Transverse colon (tissue), 4 donors: ENCODE results near the gene BST1. TPM values are rescaled to one million over a fixed set of nuclear protein-coding genes. Genes with fewer than 3 reads are reported as not detected.
A peak's percentile ranks its signal among the peaks of the same experiment; 100 is the strongest.
"Not testable (repeated sequence)": the region's sequence is repeated elsewhere in the genome, so short reads cannot be mapped to it uniquely, and the experiment has no call there.

Source experiments
- DNase-seq: peaks from one replicate; pipeline ENCODE4 v3.0.0-alpha.2; 2019
- H3K27ac ChIP-seq, 4 donors: fragments of 200-600 bp; sonication (generic); 2 replicates each; pipeline ENCODE4 v1.5.1; 2016 to 2018; ENCODE audit warnings: inconsistent platforms in 4 of 4
- H3K27me3 ChIP-seq: fragments of 200-600 bp; sonication (generic); 2 replicates; pipeline ENCODE4 v1.5.1; 2017; ENCODE audit warnings: inconsistent platforms
- H3K36me3 ChIP-seq, 4 donors: fragments of 200-600 bp; sonication (generic); 2 replicates each; pipeline ENCODE4 v1.5.1; 2017 to 2019; ENCODE audit warnings: inconsistent platforms in 4 of 4
- H3K4me1 ChIP-seq, 4 donors: fragments of 200-600 bp; sonication (generic); 2 replicates each; pipeline ENCODE4 v1.5.1; 2017 to 2020; ENCODE audit warnings: inconsistent platforms in 4 of 4
- H3K4me3 ChIP-seq, 4 donors: fragments of 200-600 bp; sonication (generic); 1 replicate in 1 of 4; 2 replicates in 3 of 4; pipeline versions ENCODE4 v1.5.1 to v1.6.1; 2017 to 2019; ENCODE audit warnings: inconsistent platforms in 4 of 4
- H3K9me3 ChIP-seq, 2 donors: fragments of 200-600 bp; sonication (generic); 2 replicates each; pipeline ENCODE4 v1.5.1; 2017 to 2019; ENCODE audit warnings: inconsistent platforms in 2 of 2
- EP300 ChIP-seq: sonication (generic); formaldehyde crosslinking; IDR thresholded peaks from one replicate; pipeline ENCODE4 v1.6.1; 2017; ENCODE audit warnings: antibody characterized with exemption, low read depth
- POLR2A ChIP-seq: fragments of 450-650 bp; IDR thresholded peaks from one replicate; pipeline ENCODE4 v1.6.1; 2016; ENCODE audit warnings: antibody characterized with exemption, mild to moderate bottlenecking, moderate library complexity
- POLR2AphosphoS5 ChIP-seq, 3 donors: sonication (generic); formaldehyde crosslinking; IDR thresholded peaks; one replicate each; pipeline ENCODE4 v1.6.1; 2016; ENCODE audit warnings: antibody characterized with exemption in 3 of 3
- WGBS, 2 donors: methylation state at CpG; one replicate each; pipeline ENCODE4 v1.1.5; 2018; ENCODE audit warnings: low coverage in 1 of 2; 5-methylcytosine and 5-hydroxymethylcytosine counted together
- in situ Hi-C, 4 donors: fragments of 200-750 bp; cut with MboI; loops; one replicate each; pipeline versions ENCODE4 v1.15.0 to v1.15.1; 2017; ENCODE audit warnings: low sequenced_read_pairs in 3 of 4, low pct_ligation_motif_present in 1 of 4, low pct_unique_long_range_greater_than_20kb in 1 of 4
- intact Hi-C: fragments of 100-400 bp; cut with DNase I; formaldehyde crosslinking; loops from one replicate; pipeline ENCODE4 v1.15.1; 2023; ENCODE audit warnings: low total_unique reads
- total RNA-seq, 4 donors: library from RNA; depleted of rRNA; stranded (reverse); fragments of >200 nt; gene quantifications; one replicate each; pipeline ENCODE4 v1.1.0, GENCODE V29; 2016
- TF ChIP-seq, protein P1 (sequence below), 5 experiments: fragments of 200-600 bp in 3 of 5; fragments of 450-650 bp in 2 of 5; sonication (generic) in 3 of 5; IDR thresholded peaks; 1 replicate in 2 of 5; 2 replicates in 3 of 5; pipeline ENCODE4 v1.5.1; 2016 to 2017; ENCODE audit warnings: antibody characterized with exemption in 5 of 5, inconsistent platforms in 3 of 5, mild to moderate bottlenecking in 2 of 5, moderate library complexity in 1 of 5

The BST1 gene
- total RNA-seq, 4 donors from 2014 or later: 4.3 to 19.4 TPM; not detected in 2

DNA sequence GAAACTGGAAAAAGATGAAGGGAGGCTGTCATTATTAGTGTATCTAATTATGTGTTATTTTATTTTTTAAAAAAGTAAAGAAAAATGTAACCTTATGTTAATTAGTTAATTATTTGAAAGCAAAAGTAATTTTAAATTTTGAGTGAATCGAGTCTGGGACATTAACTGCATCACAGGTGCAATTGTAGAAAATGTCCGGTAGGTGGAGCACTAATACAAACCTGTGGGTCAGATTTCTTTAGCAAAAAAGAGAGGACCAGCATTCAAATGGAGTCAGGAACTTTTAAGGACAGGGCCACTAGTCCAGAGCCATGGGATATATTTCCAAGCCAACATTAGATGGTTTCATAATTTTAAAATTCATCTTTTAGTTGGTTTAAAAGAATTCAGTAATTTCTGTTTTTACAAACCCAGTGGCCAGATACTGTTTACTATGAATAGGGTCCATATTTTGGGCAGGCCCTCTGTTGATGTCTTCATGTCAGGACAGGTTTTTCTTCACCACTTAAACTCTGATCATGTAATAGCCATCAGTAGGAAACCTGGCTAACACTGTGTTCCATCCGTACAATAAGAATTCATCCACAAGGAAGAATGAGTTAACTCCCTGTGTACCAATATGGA is 27.2 kb downstream of the BST1 start:
- no peak for TF ChIP-seq POLR2A
- TF ChIP-seq, protein P1, sequence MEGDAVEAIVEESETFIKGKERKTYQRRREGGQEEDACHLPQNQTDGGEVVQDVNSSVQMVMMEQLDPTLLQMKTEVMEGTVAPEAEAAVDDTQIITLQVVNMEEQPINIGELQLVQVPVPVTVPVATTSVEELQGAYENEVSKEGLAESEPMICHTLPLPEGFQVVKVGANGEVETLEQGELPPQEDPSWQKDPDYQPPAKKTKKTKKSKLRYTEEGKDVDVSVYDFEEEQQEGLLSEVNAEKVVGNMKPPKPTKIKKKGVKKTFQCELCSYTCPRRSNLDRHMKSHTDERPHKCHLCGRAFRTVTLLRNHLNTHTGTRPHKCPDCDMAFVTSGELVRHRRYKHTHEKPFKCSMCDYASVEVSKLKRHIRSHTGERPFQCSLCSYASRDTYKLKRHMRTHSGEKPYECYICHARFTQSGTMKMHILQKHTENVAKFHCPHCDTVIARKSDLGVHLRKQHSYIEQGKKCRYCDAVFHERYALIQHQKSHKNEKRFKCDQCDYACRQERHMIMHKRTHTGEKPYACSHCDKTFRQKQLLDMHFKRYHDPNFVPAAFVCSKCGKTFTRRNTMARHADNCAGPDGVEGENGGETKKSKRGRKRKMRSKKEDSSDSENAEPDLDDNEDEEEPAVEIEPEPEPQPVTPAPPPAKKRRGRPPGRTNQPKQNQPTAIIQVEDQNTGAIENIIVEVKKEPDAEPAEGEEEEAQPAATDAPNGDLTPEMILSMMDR (IDR thresholded peaks at IDR 0.05): peak; percentile 77 to 91 (median 88)
- Histone ChIP-seq H3K27ac (no peak overlapping the region), H3K9me3 (no peaks in the 10 kb centered on the region), H3K4me3 (no peak overlapping the region), H3K36me3 (no peaks in the 10 kb centered on the region), H3K4me1 (peaks cover 0 to 6% (median 1%) of the 10 kb centered on the region in 4 donors), H3K27me3 (no peaks in the 10 kb centered on the region)
- WGBS, 2 donors: 8 to 17% methylated on average over 2 to 3 of the region's 3 CpGs
- DNase-seq: no peak
- intact Hi-C loops: no loop called here
- in situ Hi-C loops: loop anchor here in 1 of 4 donors (10.0 to 25.0 kb wide), 2 partner anchors 132 to 235 kb away; partner anchors contain the start of gene FGFBP2

DNA sequence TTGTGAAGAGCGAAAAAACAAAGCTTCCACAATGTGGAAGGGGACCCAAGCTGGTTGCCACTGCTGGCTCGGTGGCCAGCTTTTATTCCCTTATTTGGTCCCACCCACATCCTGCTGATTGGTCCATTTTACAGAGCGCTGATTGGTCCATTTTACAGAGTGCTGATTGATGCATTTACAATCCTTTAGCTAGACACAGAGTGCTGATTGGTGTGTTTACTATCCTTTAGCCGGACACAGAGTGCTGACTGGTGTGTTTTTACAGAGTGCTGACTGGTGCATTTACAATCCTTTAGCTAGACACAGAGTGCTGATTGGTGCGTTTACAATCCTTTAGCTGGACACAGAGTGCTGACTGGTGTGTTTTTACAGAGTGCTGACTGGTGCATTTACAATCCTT is 30.2 kb downstream of the BST1 start:
- DNase-seq, intact Hi-C loops, H3K9me3 ChIP-seq, H3K4me1 ChIP-seq, H3K27ac ChIP-seq, H3K4me3 ChIP-seq, H3K36me3 ChIP-seq, H3K27me3 ChIP-seq: not testable (repeated sequence)
- in situ Hi-C loops: loop anchor here in 1 of 4 donors (10.0 to 25.0 kb wide), 2 partner anchors 129 to 232 kb away; partner anchors contain the start of gene FGFBP2
- 69 to 73% methylated on average over 4 to 5 of the region's 5 CpGs for WGBS, 2 donors

DNA sequence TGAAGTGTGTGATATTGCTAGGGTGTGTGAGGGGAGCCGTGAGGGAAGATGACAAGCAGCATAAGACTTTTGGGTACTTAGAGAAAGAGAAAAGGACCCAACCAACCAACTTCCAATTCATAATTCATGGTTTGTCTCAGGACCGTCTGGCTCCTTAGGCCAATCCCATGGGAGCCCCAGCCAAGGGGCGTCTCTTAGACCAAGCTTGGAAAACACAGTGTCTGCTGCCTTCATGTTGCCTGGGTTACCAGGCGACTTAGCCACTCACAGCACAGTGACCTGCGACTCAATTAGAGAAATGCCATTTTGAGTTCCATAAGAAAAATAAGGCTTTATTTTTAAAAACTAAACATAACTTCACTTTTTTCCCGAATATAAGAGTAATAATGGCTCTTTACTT is 32.7 kb downstream of the BST1 start:
- Histone ChIP-seq H3K4me3 (no peak overlapping the region), H3K9me3 (no peaks in the 10 kb centered on the region), H3K27ac (no peak overlapping the region), H3K27me3 (no peaks in the 10 kb centered on the region), H3K36me3 (no peaks in the 10 kb centered on the region), H3K4me1 (no peaks in the 10 kb centered on the region)
- intact Hi-C loops: no loop called here
- in situ Hi-C loops: loop anchor here in 1 of 4 donors (10.0 to 25.0 kb wide), 2 partner anchors 127 to 229 kb away; partner anchors contain the start of gene FGFBP2
- DNase-seq: no peak
- 80 to 96% methylated on average over 6 of the region's 6 CpGs for WGBS, 2 donors
- no peak for TF ChIP-seq POLR2A

DNA sequence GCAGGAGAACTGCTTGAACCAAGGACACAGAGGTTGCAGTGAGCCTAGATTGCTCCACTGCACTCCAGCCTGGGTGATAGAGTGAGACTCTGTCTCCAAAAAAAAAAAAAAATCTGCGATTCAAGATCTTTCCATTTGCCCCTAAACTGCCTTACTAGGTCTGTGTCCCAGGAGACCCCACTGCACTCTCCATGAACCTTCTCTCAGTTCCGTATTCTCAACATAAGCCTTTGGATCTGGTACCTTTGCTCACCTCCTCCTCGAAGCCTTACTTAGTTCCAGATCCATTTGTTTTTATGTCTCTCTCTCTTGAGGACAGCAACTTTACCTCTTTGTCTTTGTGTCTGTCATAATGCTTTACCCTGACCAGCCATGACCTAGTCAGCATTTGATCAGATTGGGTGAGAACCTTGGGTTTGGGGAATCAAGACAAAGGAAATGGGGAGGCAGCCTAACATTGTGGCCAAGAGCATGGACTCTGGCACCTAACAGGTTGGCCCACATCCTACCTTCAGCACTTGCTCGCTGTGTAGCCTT is 33.7 kb downstream of the BST1 start:
- intact Hi-C loops (no loop called here), in situ Hi-C loops (loop anchor here in 1 of 4 donors (10.0 to 25.0 kb wide), 2 partner anchors 126 to 228 kb away; partner anchors contain the start of gene FGFBP2)
- TF ChIP-seq EP300 (no peak), POLR2A (no peak), POLR2AphosphoS5 (IDR thresholded peaks at IDR 0.05) (no peak)
- TF ChIP-seq, protein P1 (IDR thresholded peaks at IDR 0.05): no peak
- no peaks in the 10 kb centered on the region for H3K4me1 ChIP-seq
- H3K4me3 ChIP-seq: no peak overlapping the region
- H3K36me3 ChIP-seq: no peaks in the 10 kb centered on the region
- H3K27me3 ChIP-seq: no peaks in the 10 kb centered on the region
- WGBS, 2 donors: 69 to 100% methylated on average over 1 to 4 of the region's 4 CpGs
- H3K27ac ChIP-seq: no peak overlapping the region
- DNase-seq: no peak
- no peaks in the 10 kb centered on the region for H3K9me3 ChIP-seq

DNA sequence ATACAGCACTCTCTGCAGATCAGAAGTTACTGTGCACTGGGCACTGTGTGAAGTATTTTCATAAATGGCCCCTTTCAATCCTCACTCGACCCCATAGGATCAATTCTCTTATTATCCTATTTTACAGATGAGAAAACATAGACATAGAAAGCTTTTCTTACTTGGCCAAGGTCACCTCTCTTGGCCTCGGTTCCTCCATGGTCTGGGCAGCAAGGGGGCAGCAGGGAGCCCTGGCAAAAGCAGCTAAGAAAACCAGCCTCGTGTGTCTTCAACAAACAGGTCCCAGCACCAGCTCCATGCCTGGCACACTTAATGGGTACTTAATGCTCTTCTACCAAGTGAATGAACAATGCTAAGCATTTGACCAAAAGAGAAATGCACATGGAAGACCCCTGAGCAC is 34.4 kb downstream of the BST1 start:
- peaks cover 0 to 4% of the 10 kb centered on the region in 2 donors for H3K9me3 ChIP-seq
- 57 to 72% methylated on average over 1 to 3 of the region's 3 CpGs for WGBS, 2 donors
- DNase-seq: peak; percentile 24
- in situ Hi-C loops: loop anchor here in 1 of 4 donors (10.0 to 25.0 kb wide), 2 partner anchors 125 to 228 kb away; partner anchors contain the start of gene FGFBP2
- no peaks in the 10 kb centered on the region for H3K27me3 ChIP-seq
- no peaks in the 10 kb centered on the region for H3K36me3 ChIP-seq
- intact Hi-C loops: no loop called here
- no peak for TF ChIP-seq POLR2A
- TF ChIP-seq, protein P1 (IDR thresholded peaks at IDR 0.05): no peak
- no peak for TF ChIP-seq EP300
- TF ChIP-seq POLR2AphosphoS5 (IDR thresholded peaks at IDR 0.05): no peak
- no peaks in the 10 kb centered on the region for H3K4me1 ChIP-seq
- no peak overlapping the region for H3K27ac ChIP-seq
- H3K4me3 ChIP-seq: no peak overlapping the region
